H4 (cell line): ENCODE data around the gene LRRK1. TPM values are rescaled to one million over a fixed set of nuclear protein-coding genes. Genes with fewer than 3 reads are reported as not detected.
"Not testable (repeated sequence)": the region's sequence is repeated elsewhere in the genome, so short reads cannot be mapped to it uniquely, and the experiment has no call there.

Experiments
- DNase-seq: peaks from one replicate; pipeline ENCODE4 v3.0.0-alpha.2; 2015; ENCODE audit warnings: low spot score
- total RNA-seq: library from RNA; depleted of rRNA; stranded (reverse); fragments of >200 nt; shearing (Covaris generic); gene quantifications from 2 replicates; pipeline ENCODE4 v1.2.3, GENCODE V29; 2014

LRRK1 gene
- total RNA-seq, 1 experiment from 2014 or later = 1.4 TPM

GRCh38 chr15:101071651-101072050, 152.5 kb downstream of the LRRK1 start:
- no peak for DNase-seq

GRCh38 chr15:101072235-101072634, 153.1 kb downstream of the LRRK1 start:
- not testable (repeated sequence) for DNase-seq

- not testable (repeated sequence) for DNase-seq
Measured at GRCh38 chr15:101077806-101078668, 158.9 kb downstream of the LRRK1 start.

GRCh38 chr15:101078669-101079323, 159.6 kb downstream of the LRRK1 start:
- no peak for DNase-seq

GRCh38 chr15:101081900-101082299, 162.7 kb downstream of the LRRK1 start:
- no peak for DNase-seq

GRCh38 chr15:101083336-101084045, 164.3 kb downstream of the LRRK1 start:
- DNase-seq = no peak

GRCh38 chr15:101084801-101085200, 165.6 kb downstream of the LRRK1 start:
- DNase-seq = no peak

GRCh38 chr15:101085311-101085700, 166.1 kb downstream of the LRRK1 start:
- DNase-seq = no peak

GRCh38 chr15:101086394-101087171, 167.4 kb downstream of the LRRK1 start:
- no peak for DNase-seq

- no peak for DNase-seq
Measured at GRCh38 chr15:101087172-101087769, 168.1 kb downstream of the LRRK1 start.

GRCh38 chr15:101088271-101088670, 169.1 kb downstream of the LRRK1 start:
- DNase-seq = no peak

- no peak for DNase-seq
Measured at GRCh38 chr15:101088788-101089578, 169.8 kb downstream of the LRRK1 start.

GRCh38 chr15:101089579-101090427, 170.6 kb downstream of the LRRK1 start:
- DNase-seq = no peak

- no peak for DNase-seq
Measured at GRCh38 chr15:101090428-101090790, 171.3 kb downstream of the LRRK1 start.

GRCh38 chr15:101091080-101092017, 172.2 kb downstream of the LRRK1 start:
- no peak for DNase-seq

GRCh38 chr15:101092156-101092866, 173.2 kb downstream of the LRRK1 start:
- DNase-seq = no peak

- no peak for DNase-seq
Measured at GRCh38 chr15:101092867-101093202, 173.7 kb downstream of the LRRK1 start.

- no peak for DNase-seq
Measured at GRCh38 chr15:101093958-101094357, 174.8 kb downstream of the LRRK1 start.
